Mesothelial cell of epicardium (in vitro differentiated cells): ENCODE data around the gene FKBP2. TPM values are rescaled to one million over a fixed set of nuclear protein-coding genes. Genes with fewer than 3 reads are reported as not detected.

Experiments used
- DNase-seq, 2 experiments: peaks; one replicate each; pipeline ENCODE4 v3.0.0; 2021; ENCODE audit warnings: low spot score in 2 of 2; ENCODE audit not compliant: unreplicated experiment in 2 of 2
- H3K27ac Mint-ChIP-seq: 2 replicates; pipeline ENCODE4 v1.8.0; 2021; ENCODE audit warnings: mixed read lengths
- H3K27me3 Mint-ChIP-seq: 2 replicates; pipeline ENCODE4 v1.8.0; 2021; ENCODE audit warnings: low read depth, mixed read lengths
- H3K36me3 Mint-ChIP-seq: 2 replicates; pipeline ENCODE4 v1.8.0; 2021; ENCODE audit warnings: mixed read lengths
- H3K4me1 Mint-ChIP-seq: 2 replicates; pipeline ENCODE4 v1.8.0; 2021; ENCODE audit warnings: mixed read lengths
- H3K4me3 Mint-ChIP-seq: 2 replicates; pipeline ENCODE4 v1.8.0; 2021; ENCODE audit warnings: mild to moderate bottlenecking, moderate library complexity, mixed read lengths
- H3K9me3 Mint-ChIP-seq: 2 replicates; pipeline ENCODE4 v1.8.0; 2021; ENCODE audit warnings: mixed read lengths
- CTCF ChIP-seq: fragments of 200-600 bp; sonication (generic); IDR thresholded peaks from one replicate; pipeline ENCODE4 v1.5.0; 2021; ENCODE audit warnings: antibody characterized with exemption; ENCODE audit not compliant: unreplicated experiment
- total RNA-seq: library from RNA; stranded (reverse); gene quantifications from 3 replicates; pipeline ENCODE4 v1.2.1, GENCODE V29; 2021

FKBP2 gene
- total RNA-seq, 1 donor from 2014 or later, result 36.4 TPM

GRCh38 chr11:64263021-64263946 is 22.4 kb downstream of the FKBP2 start:
- H3K27me3 Mint-ChIP-seq, result no peaks in the 10 kb centered on the region
- H3K27ac Mint-ChIP-seq, result no peak overlapping the region
- no peak for DNase-seq
- peaks cover 12% of the 10 kb centered on the region for H3K4me1 Mint-ChIP-seq
- TF ChIP-seq CTCF, result no peak
- H3K36me3 Mint-ChIP-seq, result peaks cover 26% of the 10 kb centered on the region
- H3K9me3 Mint-ChIP-seq, result no peaks in the 10 kb centered on the region
- H3K4me3 Mint-ChIP-seq, result no peak overlapping the region

GRCh38 chr11:64263947-64264317 is 23.0 kb downstream of the FKBP2 start:
- H3K4me3 Mint-ChIP-seq, result no peak overlapping the region
- H3K27me3 Mint-ChIP-seq, result no peaks in the 10 kb centered on the region
- DNase-seq, result no peak
- no peak for TF ChIP-seq CTCF
- no peak overlapping the region for H3K27ac Mint-ChIP-seq
- H3K9me3 Mint-ChIP-seq, result no peaks in the 10 kb centered on the region
- peaks cover 26% of the 10 kb centered on the region for H3K36me3 Mint-ChIP-seq
- H3K4me1 Mint-ChIP-seq, result peaks cover 19% of the 10 kb centered on the region

GRCh38 chr11:64264371-64264852 is 23.5 kb downstream of the FKBP2 start:
- Mint-ChIP-seq H3K4me3 (no peak overlapping the region), H3K27me3 (no peaks in the 10 kb centered on the region), H3K27ac (no peak overlapping the region), H3K9me3 (no peaks in the 10 kb centered on the region), H3K4me1 (peaks cover 21% of the 10 kb centered on the region), H3K36me3 (peaks cover 22% of the 10 kb centered on the region)
- no peak for TF ChIP-seq CTCF
- no peak for DNase-seq

GRCh38 chr11:64265176-64266160 is 24.6 kb downstream of the FKBP2 start:
- H3K27me3 Mint-ChIP-seq, result no peaks in the 10 kb centered on the region
- H3K36me3 Mint-ChIP-seq, result peaks cover 12% of the 10 kb centered on the region
- peaks cover 21% of the 10 kb centered on the region for H3K4me1 Mint-ChIP-seq
- no peaks in the 10 kb centered on the region for H3K9me3 Mint-ChIP-seq
- no peak for TF ChIP-seq CTCF
- no peak for DNase-seq
- no peak overlapping the region for H3K4me3 Mint-ChIP-seq
- no peak overlapping the region for H3K27ac Mint-ChIP-seq

GRCh38 chr11:64266339-64266738 is 25.4 kb downstream of the FKBP2 start:
- Mint-ChIP-seq H3K27me3 (no peaks in the 10 kb centered on the region), H3K9me3 (no peaks in the 10 kb centered on the region), H3K4me1 (peaks cover 21% of the 10 kb centered on the region), H3K4me3 (no peak overlapping the region), H3K27ac (no peak overlapping the region), H3K36me3 (peaks cover 12% of the 10 kb centered on the region)
- DNase-seq, result no peak
- TF ChIP-seq CTCF, result no peak
